Measurements from ENCODE around the gene IDH3A.

IDH3A gene

GRCh38 chr15:78204351-78205309 lies 55.5 kb downstream of the IDH3A start:
- DNase-seq (ENCODE audit: low spot score), result no peak

- no peak for DNase-seq (ENCODE audit: low spot score)
These were observed 56.2 kb downstream of the IDH3A start for GRCh38 chr15:78205337-78205736.

- DNase-seq (ENCODE audit: low spot score), result no peak
These were observed 56.7 kb downstream of the IDH3A start for GRCh38 chr15:78205856-78206255.

DNA sequence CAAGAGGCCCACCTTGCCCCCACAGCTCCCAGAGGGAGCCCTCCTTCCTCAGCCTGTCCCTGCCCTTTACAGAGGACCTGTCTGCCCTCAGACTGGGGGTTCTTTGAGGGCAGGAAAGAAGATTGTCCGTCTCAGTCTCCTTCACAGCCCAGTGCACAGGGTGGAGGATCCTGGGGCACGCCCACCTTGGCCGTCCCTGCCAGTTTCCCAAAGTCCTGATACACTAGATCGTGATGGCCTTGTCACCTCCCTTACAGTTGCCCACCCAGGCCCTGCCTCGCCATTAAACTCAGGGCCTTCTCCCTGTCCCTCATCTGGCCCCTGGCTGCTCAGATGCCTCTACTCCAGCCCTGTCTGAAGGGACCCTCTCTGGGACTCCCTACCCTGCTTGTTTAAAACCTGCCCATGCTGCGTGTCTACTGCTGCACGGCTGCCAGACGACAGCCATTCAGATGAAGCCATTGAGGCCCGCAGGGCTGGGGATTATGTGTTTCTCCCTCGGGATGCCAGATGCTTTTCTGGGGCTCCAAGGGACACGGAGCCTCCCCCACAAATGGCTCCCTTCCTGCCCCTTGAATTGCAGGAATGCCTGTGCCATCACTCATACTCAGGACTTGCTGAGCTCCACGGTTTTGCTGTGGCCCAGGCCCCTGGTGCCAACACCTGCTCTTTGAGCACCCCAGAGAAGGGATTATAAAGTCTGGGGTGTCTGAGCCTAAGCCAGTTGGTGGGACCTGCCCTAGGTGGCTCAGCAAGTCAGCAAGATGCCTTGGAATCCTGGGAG lies 57.4 kb downstream of the IDH3A start:
- DNase-seq (ENCODE audit: low spot score), result no peak

- no peak for DNase-seq (ENCODE audit: low spot score)
These were observed 57.9 kb downstream of the IDH3A start for GRCh38 chr15:78207110-78207458.

DNA sequence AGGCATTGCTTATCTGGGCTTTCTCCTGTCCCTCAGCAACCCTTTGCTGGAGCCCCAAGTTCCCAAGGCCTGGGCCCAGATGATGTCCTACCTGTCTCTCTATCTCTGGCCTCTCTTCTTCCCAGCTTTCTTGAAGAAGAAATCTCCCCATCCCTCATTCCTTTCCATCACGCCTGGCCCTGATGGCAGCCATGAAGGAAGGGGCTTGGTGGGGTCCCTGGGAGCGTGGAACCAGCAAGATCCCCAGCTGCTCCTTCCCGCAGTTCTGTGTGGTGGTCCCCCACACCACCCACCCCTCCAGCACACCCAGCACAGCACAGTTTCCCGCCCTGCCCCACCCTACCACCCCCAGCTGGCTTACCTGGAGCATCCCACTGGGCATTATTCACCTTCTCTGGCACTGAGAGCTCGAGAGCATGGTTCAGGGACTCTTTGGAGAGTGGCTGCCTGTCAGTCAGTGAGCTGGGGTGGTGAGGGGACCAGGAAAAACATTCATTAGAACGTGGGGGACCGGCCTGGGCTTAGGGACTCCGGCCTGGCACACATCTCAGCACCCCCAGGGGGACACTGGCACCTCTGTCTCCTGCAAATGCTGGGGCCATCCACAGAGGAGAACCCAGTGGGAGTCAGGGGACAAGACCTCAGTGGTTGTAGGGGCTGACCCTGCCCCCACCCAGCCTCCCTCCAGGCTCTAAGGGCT lies 58.6 kb downstream of the IDH3A start:
- DNase-seq (ENCODE audit: low spot score), result no peak

- DNase-seq (ENCODE audit: low spot score), result no peak
These were observed 59.2 kb downstream of the IDH3A start for GRCh38 chr15:78208341-78208844.

- DNase-seq (ENCODE audit: low spot score), result no peak
These were observed 59.9 kb downstream of the IDH3A start for GRCh38 chr15:78208887-78209645.

- DNase-seq (ENCODE audit: low spot score), result no peak
These were observed 60.6 kb downstream of the IDH3A start for GRCh38 chr15:78209646-78210348.

DNA sequence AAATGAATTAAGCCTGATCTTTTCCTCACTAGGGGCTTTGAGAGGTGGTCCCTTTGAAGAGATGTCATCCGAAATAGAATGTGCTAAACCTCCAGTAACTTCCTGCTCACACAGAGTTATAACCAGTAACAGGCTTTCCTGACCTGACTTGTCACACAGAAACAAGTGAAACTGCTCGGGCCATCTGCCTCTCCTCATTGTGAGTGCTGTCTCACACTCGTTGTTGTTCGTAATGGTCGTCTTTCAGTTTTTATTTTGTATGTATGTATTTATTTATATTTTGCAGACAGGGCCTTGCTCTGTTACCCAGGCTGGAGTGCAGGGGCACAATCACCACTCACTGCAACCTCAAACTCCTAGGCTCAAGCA lies 61.2 kb downstream of the IDH3A start:
- DNase-seq (ENCODE audit: low spot score), result no peak

DNA sequence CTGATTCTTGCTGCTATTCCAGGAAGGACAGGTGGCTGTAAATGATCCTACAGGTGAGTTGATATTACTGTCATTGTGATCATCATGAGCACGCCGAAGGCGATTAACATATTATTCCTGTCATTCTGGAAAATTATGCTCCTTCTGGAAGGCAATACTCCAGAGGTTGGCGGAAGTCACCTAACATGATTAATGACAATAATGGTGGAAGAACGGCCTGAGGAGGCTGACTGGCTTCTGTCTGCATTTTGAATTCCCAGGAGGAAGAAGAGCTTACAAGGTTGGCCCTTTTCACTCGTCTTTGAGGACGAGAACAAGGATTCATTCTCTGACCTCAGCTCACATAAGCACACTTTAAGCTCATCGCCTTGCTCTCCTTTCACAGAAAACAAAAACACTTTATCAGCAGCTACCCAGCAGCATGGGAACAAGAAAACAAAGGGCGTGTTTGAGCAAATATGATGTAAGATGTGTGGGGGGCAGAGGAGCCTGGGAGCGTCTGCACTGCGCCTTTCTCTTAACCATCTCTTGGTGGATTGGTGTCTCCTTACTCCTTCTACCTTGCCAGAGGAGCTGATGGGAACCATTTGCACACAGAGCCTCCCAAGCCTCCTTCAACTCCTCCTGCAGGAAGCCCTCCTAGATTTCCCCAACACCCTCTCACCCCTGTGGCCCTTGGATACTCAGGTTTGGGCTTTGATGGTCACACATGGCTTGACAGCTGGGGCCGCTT lies 62.2 kb downstream of the IDH3A start:
- no peak for DNase-seq (ENCODE audit: low spot score)

GRCh38 chr15:78212008-78212407 lies 62.8 kb downstream of the IDH3A start:
- no peak for DNase-seq (ENCODE audit: low spot score)

DNA sequence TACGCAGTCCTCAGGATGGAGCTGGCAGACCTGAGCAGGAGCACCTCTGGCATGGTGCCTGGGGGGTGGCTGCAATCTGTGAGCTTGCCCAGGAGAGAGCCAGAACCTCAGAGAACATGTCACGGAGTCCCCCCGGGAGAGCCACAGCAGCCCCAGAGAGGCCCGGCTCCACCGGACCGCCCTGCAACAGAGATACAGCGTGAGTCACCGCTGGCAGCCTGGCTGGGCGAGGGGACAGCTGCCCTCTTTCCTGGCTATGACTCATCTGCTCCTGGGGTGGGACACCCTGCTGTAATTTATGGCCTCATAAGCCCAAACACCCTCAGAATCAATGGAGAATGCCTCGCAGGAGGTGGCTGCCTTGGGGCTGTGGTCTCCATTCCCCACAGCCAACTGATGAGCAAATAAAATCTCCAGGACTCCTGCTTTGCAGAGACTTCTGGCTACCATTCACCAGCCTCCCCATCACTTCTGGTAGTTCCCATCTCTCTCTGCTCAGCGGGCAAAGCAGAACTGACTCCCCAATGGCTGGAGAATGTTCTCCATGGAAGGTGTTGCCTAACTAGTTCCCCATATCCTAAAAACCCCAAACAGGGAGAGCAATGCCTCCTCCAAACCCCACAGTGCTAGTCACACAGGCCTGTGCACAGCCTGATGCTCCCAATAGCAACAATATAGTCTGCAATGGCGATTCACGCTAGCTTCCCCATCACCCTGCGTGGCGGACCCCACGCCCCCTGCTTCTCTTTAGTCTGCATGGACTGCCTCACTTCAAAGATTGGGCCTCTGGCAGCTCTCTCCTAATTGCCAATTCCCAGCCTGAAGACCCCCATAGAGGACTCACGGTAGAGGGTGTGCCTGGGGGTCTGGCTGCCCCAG lies 63.6 kb downstream of the IDH3A start:
- no peak for DNase-seq (ENCODE audit: low spot score)

- no peak for DNase-seq (ENCODE audit: low spot score)
These were observed 64.2 kb downstream of the IDH3A start for GRCh38 chr15:78213425-78213750.

DNA sequence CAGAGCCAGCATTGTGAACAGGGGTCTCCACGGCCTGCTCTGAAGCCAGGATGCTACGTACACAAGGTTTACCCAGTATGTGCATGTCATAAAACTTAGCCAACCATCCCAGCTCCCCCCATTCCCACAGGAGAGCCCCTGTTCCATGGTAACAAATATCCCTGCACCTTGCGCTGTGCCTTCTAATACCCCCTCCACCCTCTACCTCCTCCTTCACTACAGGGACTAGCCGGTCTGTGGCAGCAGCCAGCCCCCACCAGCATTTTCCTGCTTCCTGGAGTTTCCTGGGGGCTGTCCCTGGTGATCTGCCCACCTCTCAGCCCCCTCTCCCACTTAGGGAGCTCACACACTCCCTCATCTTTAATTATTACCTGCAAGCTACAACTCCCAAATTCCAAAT lies 64.8 kb downstream of the IDH3A start:
- no peak for DNase-seq (ENCODE audit: low spot score)

DNA sequence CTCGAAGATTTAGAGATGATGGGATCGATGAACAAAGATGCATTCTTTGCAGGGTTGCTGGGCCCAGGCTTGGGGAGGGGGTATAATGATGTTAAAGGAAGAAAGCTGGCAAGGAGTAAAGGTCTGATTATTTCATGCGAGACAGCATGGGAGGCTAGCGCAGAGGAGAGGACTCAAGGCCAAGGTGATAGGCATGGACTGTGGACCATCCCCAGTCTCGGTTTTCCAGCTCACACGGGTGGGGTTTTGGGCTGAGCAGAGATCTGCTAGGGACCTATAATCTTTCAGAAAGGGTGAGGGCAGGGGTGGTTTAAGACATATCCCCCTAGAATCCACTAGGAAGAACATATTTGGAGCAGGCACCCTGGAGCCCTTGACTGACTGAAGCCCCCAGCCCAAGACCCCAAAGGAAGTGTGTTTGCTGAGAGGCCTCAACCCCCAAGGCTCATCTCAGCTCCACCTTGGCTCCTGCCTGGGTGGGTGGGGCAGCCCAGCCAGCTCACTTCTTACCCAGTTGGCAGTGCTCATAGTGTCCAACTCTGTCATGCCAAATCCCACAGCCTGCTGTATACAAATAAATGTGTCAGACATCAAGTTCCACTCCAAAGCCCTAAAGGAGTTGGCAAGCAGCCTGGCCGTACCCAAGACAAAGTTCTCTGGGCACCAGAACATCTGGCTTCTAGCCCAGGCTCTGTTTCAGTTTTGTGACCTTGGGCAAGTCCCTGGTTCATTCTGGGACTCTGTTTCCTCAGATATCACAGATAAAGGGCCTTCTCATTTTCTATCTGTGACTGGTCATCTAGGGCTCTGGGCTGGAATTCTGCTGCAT lies 67.3 kb downstream of the IDH3A start:
- DNase-seq (ENCODE audit: low spot score), result no peak

GRCh38 chr15:78220713-78221112 lies 71.6 kb downstream of the IDH3A start:
- DNase-seq (ENCODE audit: low spot score), result no peak
